CD14-positive monocyte (primary cell): ENCODE data around the gene DSC2. TPM values are rescaled to one million over a fixed set of nuclear protein-coding genes. Genes with fewer than 3 reads are reported as not detected.

Experiments used
- DNase-seq, 3 donors: peaks; one replicate each; pipeline ENCODE4 v3.0.0-alpha.2; 2011 to 2022
- H2AFZ ChIP-seq: 2 replicates; pipeline ENCODE4 v1.6.0; 2012; ENCODE audit warnings: mild to moderate bottlenecking, low read depth, low read length, inconsistent platforms; ENCODE audit not compliant: insufficient read depth, poor library complexity, severe bottlenecking
- H3K27ac ChIP-seq, 2 donors: 1 replicate in 1 of 2; 2 replicates in 1 of 2; pipeline ENCODE4 v1.5.1; 2012 to 2013; ENCODE audit warnings: low read length in 2 of 2, control low read depth in 1 of 2, inconsistent platforms in 1 of 2, low read depth in 1 of 2, mild to moderate bottlenecking in 1 of 2
- H3K27me3 ChIP-seq, 2 donors: one replicate each; pipeline versions ENCODE4 v1.6.0 to v1.6.1; 2011 to 2013; ENCODE audit warnings: low read length in 2 of 2; ENCODE audit not compliant: control insufficient read depth in 2 of 2, insufficient read depth in 2 of 2
- H3K36me3 ChIP-seq, 2 donors: replicated peaks in 1 of 2; 1 replicate in 1 of 2; 2 replicates in 1 of 2; pipeline versions ENCODE4 v1.5.1 to v1.6.1; 2012 to 2013; ENCODE audit warnings: low read length in 2 of 2, control low read depth in 1 of 2, inconsistent platforms in 1 of 2, mild to moderate bottlenecking in 1 of 2; ENCODE audit not compliant: insufficient read depth in 2 of 2, control insufficient read depth in 1 of 2
- H3K4me1 ChIP-seq, 2 donors: 1 replicate in 1 of 2; 2 replicates in 1 of 2; pipeline versions ENCODE4 v1.5.1 to v1.6.1; 2012 to 2013; ENCODE audit warnings: low read length in 2 of 2, control low read depth in 1 of 2, inconsistent platforms in 1 of 2, mild to moderate bottlenecking in 1 of 2, moderate library complexity in 1 of 2; ENCODE audit not compliant: insufficient read depth in 2 of 2, control insufficient read depth in 1 of 2
- H3K4me2 ChIP-seq: replicated peaks from 2 replicates; pipeline ENCODE3; 2012; ENCODE audit warnings: low read length, moderate library complexity, mild to moderate bottlenecking; ENCODE audit not compliant: poor library complexity, severe bottlenecking; ENCODE audit errors: extremely low read depth
- H3K4me3 ChIP-seq, 3 experiments: fragments of 200-600 bp in 1 of 3; sonication (generic) in 1 of 3; replicated peaks in 1 of 3; 1 replicate in 2 of 3; 2 replicates in 1 of 3; pipeline ENCODE4 v1.5.1; 2011 to 2013; ENCODE audit warnings: low read length in 3 of 3, mild to moderate bottlenecking in 3 of 3, control low read depth in 2 of 3, low read depth in 2 of 3, inconsistent platforms in 1 of 3, moderate library complexity in 1 of 3
- H3K79me2 ChIP-seq: 2 replicates; pipeline ENCODE4 v1.6.0; 2012; ENCODE audit warnings: mild to moderate bottlenecking, control low read depth, inconsistent platforms, low read length, moderate library complexity; ENCODE audit not compliant: insufficient read depth
- H3K9ac ChIP-seq: 2 replicates; pipeline ENCODE4 v1.6.0; 2017; ENCODE audit warnings: low read length, mild to moderate bottlenecking; ENCODE audit not compliant: insufficient read depth, poor library complexity, severe bottlenecking
- H3K9me3 ChIP-seq, 2 donors: replicated peaks in 1 of 2; 1 replicate in 1 of 2; 2 replicates in 1 of 2; pipeline versions ENCODE4 v1.5.1 to v1.6.1; 2012 to 2013; ENCODE audit warnings: low read length in 2 of 2, control low read depth in 1 of 2; ENCODE audit not compliant: control insufficient read depth in 1 of 2, insufficient read depth in 1 of 2
- H4K20me1 ChIP-seq: 2 replicates; pipeline ENCODE4 v1.6.0; 2012; ENCODE audit warnings: mild to moderate bottlenecking, low read length, control low read depth, moderate library complexity; ENCODE audit not compliant: insufficient read depth
- H3K27ac Mint-ChIP-seq, 7 donors: one replicate each; pipeline ENCODE4 v1.8.0; 2020; ENCODE audit warnings: mild to moderate bottlenecking in 7 of 7, mixed read lengths in 7 of 7, moderate library complexity in 6 of 7, inconsistent platforms in 2 of 7
- H3K27me3 Mint-ChIP-seq, 3 donors: one replicate each; pipeline ENCODE4 v1.8.0; 2021 to 2022; ENCODE audit warnings: low read depth in 3 of 3, mild to moderate bottlenecking in 3 of 3, mixed read lengths in 3 of 3, moderate library complexity in 3 of 3, inconsistent platforms in 1 of 3
- H3K36me3 Mint-ChIP-seq, 2 donors: one replicate each; pipeline ENCODE4 v1.8.0; 2020; ENCODE audit warnings: mixed read lengths in 2 of 2, inconsistent platforms in 1 of 2, mild to moderate bottlenecking in 1 of 2
- H3K4me1 Mint-ChIP-seq: one replicate; pipeline ENCODE4 v1.8.0; 2020; ENCODE audit warnings: mild to moderate bottlenecking, mixed read lengths
- H3K4me3 Mint-ChIP-seq, 2 donors: one replicate each; pipeline ENCODE4 v1.8.0; 2020; ENCODE audit warnings: mild to moderate bottlenecking in 2 of 2, mixed read lengths in 2 of 2, moderate library complexity in 1 of 2
- H3K9me3 Mint-ChIP-seq, 7 donors: one replicate each; pipeline ENCODE4 v1.8.0; 2020 to 2022; ENCODE audit warnings: mixed read lengths in 7 of 7, mild to moderate bottlenecking in 6 of 7, moderate library complexity in 6 of 7, inconsistent platforms in 2 of 7
- WGBS: methylation state at CpG from one replicate; pipeline ENCODE4 v1.1.5; 2013; ENCODE audit warnings: missing lambda C conversion rate; ENCODE audit not compliant: insufficient coverage; 5-methylcytosine and 5-hydroxymethylcytosine counted together
- intact Hi-C, 2 donors: fragments of 100-400 bp; cut with micrococcal nuclease; formaldehyde crosslinking; loops; one replicate each; pipeline versions ENCODE4 v1.15.0 to v1.15.1; 2023
- polyA plus RNA-seq, 3 donors: library from polyadenylated mRNA; depleted of rRNA in 1 of 3; unstranded in 2 of 3; stranded (reverse) in 1 of 3; fragments of 300-500 nt in 2 of 3; fragments of >200 nt in 1 of 3; fragmentation: Illumina TruSeq in 2 of 3; gene quantifications; 1 replicate in 2 of 3; 2 replicates in 1 of 3; pipeline ENCODE4 v1.2.3, GENCODE V29; 2012 to 2021
- TF ChIP-seq, protein P1 (sequence below): fragments of 200-600 bp; IDR thresholded peaks from one replicate; pipeline ENCODE4 v1.8.0; 2022; ENCODE audit warnings: antibody characterized with exemption, mild to moderate bottlenecking

DSC2 gene
- polyA plus RNA-seq, 3 donors = 3.2 to 11.3 (median 3.3) TPM

DNA sequence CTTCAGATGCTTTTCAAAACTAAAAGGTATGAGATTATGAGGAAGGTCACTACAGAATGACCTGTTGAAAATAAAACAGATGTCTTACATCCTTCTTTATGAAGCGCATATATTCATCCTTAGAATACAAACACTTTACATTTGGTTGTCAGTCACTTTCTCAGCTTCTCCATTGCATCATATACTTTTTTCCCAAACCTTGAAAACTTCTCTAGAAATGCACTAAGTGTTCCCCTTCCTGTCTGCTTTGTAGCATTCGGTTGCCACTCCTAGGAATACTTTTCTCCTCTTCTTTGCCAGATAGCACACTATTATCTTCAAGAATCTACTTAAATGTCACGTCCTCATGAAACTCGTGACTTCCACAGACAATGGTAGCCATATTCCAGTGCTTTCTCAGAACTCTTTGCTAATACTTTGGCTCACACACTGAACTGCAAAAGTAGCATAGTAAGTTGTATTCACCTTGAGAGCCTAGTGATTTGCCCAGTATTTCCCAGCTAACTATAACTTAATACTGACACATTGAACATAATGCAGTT lies 32.8 kb upstream of the DSC2 start:
- TF ChIP-seq, protein P1, sequence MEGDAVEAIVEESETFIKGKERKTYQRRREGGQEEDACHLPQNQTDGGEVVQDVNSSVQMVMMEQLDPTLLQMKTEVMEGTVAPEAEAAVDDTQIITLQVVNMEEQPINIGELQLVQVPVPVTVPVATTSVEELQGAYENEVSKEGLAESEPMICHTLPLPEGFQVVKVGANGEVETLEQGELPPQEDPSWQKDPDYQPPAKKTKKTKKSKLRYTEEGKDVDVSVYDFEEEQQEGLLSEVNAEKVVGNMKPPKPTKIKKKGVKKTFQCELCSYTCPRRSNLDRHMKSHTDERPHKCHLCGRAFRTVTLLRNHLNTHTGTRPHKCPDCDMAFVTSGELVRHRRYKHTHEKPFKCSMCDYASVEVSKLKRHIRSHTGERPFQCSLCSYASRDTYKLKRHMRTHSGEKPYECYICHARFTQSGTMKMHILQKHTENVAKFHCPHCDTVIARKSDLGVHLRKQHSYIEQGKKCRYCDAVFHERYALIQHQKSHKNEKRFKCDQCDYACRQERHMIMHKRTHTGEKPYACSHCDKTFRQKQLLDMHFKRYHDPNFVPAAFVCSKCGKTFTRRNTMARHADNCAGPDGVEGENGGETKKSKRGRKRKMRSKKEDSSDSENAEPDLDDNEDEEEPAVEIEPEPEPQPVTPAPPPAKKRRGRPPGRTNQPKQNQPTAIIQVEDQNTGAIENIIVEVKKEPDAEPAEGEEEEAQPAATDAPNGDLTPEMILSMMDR = no peak
- H3K9ac ChIP-seq = no peak overlapping the region
- H4K20me1 ChIP-seq = no peaks in the 10 kb centered on the region
- WGBS = 100% methylated on average over 1 of the region's 4 CpGs
- peaks cover 1 to 3% (median 2%) of the 10 kb centered on the region in 3 donors for H3K27me3 Mint-ChIP-seq
- H3K4me2 ChIP-seq = no peak overlapping the region
- no peaks in the 10 kb centered on the region for H3K9me3 ChIP-seq
- no peaks in the 10 kb centered on the region for H3K4me1 ChIP-seq
- DNase-seq = no peak
- no peak overlapping the region for H3K4me3 ChIP-seq
- H3K27ac Mint-ChIP-seq = no peak overlapping the region
- H3K4me1 Mint-ChIP-seq = no peaks in the 10 kb centered on the region
- no peaks in the 10 kb centered on the region for H3K27me3 ChIP-seq
- no peak overlapping the region for H3K4me3 Mint-ChIP-seq
- no peaks in the 10 kb centered on the region for H3K36me3 Mint-ChIP-seq
- no peaks in the 10 kb centered on the region for H3K36me3 ChIP-seq
- no peak overlapping the region for H3K27ac ChIP-seq
- intact Hi-C loops = no loop called here
- H3K9me3 Mint-ChIP-seq = no peaks in the 10 kb centered on the region
- no peak overlapping the region for H2AFZ ChIP-seq
- no peaks in the 10 kb centered on the region for H3K79me2 ChIP-seq

DNA sequence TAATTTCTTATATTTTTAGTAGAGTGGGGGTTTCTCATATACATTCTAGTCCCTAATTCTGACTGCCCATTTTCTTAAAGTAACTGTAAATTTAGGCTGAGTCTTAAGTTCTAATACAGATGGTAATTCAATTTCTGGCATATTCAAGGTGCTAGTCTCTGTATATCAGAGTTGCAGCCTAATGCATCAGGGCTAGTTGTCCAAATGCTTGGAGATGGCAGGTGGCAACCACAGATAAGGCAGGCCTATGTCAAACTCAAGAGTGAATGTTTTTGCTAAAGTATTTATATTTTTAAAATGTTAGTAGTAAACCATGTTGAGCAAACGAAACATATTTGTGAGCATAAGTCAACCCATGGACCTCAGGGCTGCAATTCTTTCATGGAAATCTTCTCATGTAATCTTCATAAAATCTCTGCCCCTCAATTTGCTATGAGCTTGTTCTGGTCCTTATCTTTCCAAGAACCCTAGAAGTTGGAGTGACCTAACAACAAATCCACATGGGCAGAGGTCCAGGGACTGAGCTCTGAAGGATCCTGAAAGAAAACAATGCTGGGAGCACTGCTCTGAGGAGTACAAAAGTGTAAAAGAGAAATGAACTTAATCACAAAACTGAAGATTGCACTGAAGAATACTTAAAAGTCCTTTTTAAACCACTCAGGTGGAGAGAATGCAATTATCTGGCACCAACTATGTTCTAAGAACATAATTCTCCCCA lies 27.3 kb upstream of the DSC2 start:
- Mint-ChIP-seq H3K4me3 (no peak overlapping the region), H3K9me3 (no peaks in the 10 kb centered on the region), H3K36me3 (no peaks in the 10 kb centered on the region), H3K4me1 (no peaks in the 10 kb centered on the region), H3K27ac (no peak overlapping the region), H3K27me3 (peaks cover 2 to 3% (median 2%) of the 10 kb centered on the region in 3 donors)
- H3K4me1 ChIP-seq = no peaks in the 10 kb centered on the region
- no peaks in the 10 kb centered on the region for H3K79me2 ChIP-seq
- no peak overlapping the region for H2AFZ ChIP-seq
- H3K4me2 ChIP-seq = no peak overlapping the region
- no peak overlapping the region for H3K4me3 ChIP-seq
- H4K20me1 ChIP-seq = no peaks in the 10 kb centered on the region
- no peaks in the 10 kb centered on the region for H3K27me3 ChIP-seq
- no peak overlapping the region for H3K9ac ChIP-seq
- 83% methylated on average over 1 of the region's 1 CpG for WGBS
- H3K36me3 ChIP-seq = no peaks in the 10 kb centered on the region
- H3K9me3 ChIP-seq = no peaks in the 10 kb centered on the region
- intact Hi-C loops = no loop called here
- no peak overlapping the region for H3K27ac ChIP-seq
- TF ChIP-seq, protein P1 = no peak
- DNase-seq = no peak
